Measurements from ENCODE around the gene TAS2R4. TPM values are rescaled to one million over a fixed set of nuclear protein-coding genes. Genes with fewer than 3 reads are reported as not detected.

The TAS2R4 gene
- polyA plus RNA-seq, 1 of the 3 experiments (the other 2 are of a cell fraction), result 0.18 TPM

Small RNA genes lying within 50 kb of the gene (small RNA-seq; reads per million reads assigned to genes)
- gene RNU1-82P, result 0 reads per million in 7 experiments

Other genes starting within 250 kb of the TAS2R4 start
- gene AGK, start 225.3 kb upstream of the TAS2R4 start, polyA plus RNA-seq (2012; rRNA removed), result 45.7 and 67.0 TPM in 2 replicates
- gene DENND11, start 74.5 kb upstream of the TAS2R4 start, polyA plus RNA-seq (2012; rRNA removed), result 5.5 and 8.0 TPM in 2 replicates
- not detected in 2 replicates for gene WEE2, start 68.3 kb upstream of the TAS2R4 start, polyA plus RNA-seq (2012; rRNA removed)
- gene SSBP1, start 38.3 kb upstream of the TAS2R4 start, polyA plus RNA-seq (2012; rRNA removed), result 191 and 212 TPM in 2 replicates
- gene TAS2R3, start 12.6 kb upstream of the TAS2R4 start, polyA plus RNA-seq (2012; rRNA removed), result not detected in 2 replicates
- gene TAS2R5, start 13.5 kb downstream of the TAS2R4 start, polyA plus RNA-seq (2012; rRNA removed), result 0.43 and 0.75 TPM in 2 replicates
- not detected in 2 replicates for gene PRSS37, start 64.8 kb downstream of the TAS2R4 start, polyA plus RNA-seq (2012; rRNA removed)
- gene OR9A4, start 139.7 kb downstream of the TAS2R4 start, polyA plus RNA-seq (2012; rRNA removed), result not detected in 2 replicates
- not detected in 2 replicates for gene CLEC5A, start 170.3 kb downstream of the TAS2R4 start, polyA plus RNA-seq (2012; rRNA removed)
- gene TAS2R38, start 197.1 kb downstream of the TAS2R4 start, polyA plus RNA-seq (2012; rRNA removed), result 0.23 and 0.42 TPM in 2 replicates
- gene MGAM, start 219.2 kb downstream of the TAS2R4 start, polyA plus RNA-seq (2012; rRNA removed), result 0.46 and 0.65 TPM in 2 replicates